ENCODE results near the gene MEIS2. TPM values are rescaled to one million over a fixed set of nuclear protein-coding genes. Genes with fewer than 3 reads are reported as not detected.

Gene MEIS2
- total and polyA plus RNA-seq, 8 donors, result 3.9 to 77.7 (median 25.9) TPM

DNA sequence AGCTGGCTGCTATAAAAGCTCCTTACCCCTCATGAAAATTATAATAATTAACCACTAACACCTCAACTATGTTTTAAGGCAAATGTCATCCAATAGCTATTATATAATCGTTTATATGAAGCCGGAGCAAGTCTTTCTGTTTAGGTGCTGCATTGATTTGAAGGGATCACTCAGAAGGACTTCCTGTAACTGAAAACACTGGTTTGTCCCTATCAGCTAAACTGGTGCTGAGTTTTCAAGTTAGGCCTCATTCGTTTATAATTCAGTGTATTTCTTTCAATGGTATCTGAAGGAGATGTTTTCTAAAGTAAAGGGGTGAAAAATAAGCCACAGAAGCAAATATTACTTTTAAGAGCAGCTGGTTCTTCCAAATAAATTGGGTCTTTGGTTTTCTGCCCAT lies 14.2 kb downstream of the MEIS2 start:
- Histone ChIP-seq H3K36me3 (peaks cover 11 to 37% (median 26%) of the 10 kb centered on the region in 4 donors), H3K27ac (peak overlapping the region in 2 of 5 donors; percentile 15 to 34), H3K27me3 (no peaks in the 10 kb centered on the region), H3K4me3 (no peak overlapping the region), H3K4me1 (peaks cover 0 to 78% (median 15%) of the 10 kb centered on the region in 4 donors), H3K9me3 (no peaks in the 10 kb centered on the region)
- TF ChIP-seq EP300 (IDR thresholded peaks at IDR 0.05) (no peak), POLR2A (IDR thresholded peaks at IDR 0.05) (no peak), POLR2AphosphoS5 (IDR thresholded peaks at IDR 0.05) (no peak)
- TF ChIP-seq, protein P1, sequence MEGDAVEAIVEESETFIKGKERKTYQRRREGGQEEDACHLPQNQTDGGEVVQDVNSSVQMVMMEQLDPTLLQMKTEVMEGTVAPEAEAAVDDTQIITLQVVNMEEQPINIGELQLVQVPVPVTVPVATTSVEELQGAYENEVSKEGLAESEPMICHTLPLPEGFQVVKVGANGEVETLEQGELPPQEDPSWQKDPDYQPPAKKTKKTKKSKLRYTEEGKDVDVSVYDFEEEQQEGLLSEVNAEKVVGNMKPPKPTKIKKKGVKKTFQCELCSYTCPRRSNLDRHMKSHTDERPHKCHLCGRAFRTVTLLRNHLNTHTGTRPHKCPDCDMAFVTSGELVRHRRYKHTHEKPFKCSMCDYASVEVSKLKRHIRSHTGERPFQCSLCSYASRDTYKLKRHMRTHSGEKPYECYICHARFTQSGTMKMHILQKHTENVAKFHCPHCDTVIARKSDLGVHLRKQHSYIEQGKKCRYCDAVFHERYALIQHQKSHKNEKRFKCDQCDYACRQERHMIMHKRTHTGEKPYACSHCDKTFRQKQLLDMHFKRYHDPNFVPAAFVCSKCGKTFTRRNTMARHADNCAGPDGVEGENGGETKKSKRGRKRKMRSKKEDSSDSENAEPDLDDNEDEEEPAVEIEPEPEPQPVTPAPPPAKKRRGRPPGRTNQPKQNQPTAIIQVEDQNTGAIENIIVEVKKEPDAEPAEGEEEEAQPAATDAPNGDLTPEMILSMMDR (IDR thresholded peaks at IDR 0.05), result no peak
- no peak for DNase-seq
- intact Hi-C loops (cut with DNase I; ENCODE audit: low total_unique reads), result no loop called here
- 37 to 54% (median 47%) methylated on average over 3 of the region's 3 CpGs for WGBS, 5 donors

DNA sequence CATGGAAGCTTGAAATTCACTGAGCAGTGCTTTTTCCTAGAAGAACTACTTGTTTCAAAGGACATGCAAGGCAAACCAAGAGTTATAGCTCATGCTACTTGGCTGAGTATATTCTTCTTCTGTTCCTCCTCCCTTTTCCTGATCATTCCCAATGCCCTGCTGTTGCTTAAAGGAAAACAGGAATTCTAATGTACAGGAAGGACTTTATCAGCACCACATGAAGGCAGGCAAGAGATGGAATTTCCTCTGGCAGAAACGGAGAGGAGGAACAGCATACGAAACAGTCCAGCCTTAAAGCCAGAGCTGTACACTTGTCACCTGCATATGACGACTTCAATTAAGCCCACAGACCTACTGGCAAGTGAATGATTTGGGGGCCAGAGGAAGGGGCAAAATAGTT lies 15.7 kb downstream of the MEIS2 start:
- Histone ChIP-seq H3K9me3 (no peaks in the 10 kb centered on the region), H3K27me3 (no peaks in the 10 kb centered on the region), H3K27ac (no peak overlapping the region), H3K4me3 (no peak overlapping the region), H3K4me1 (peaks cover 0 to 81% (median 21%) of the 10 kb centered on the region in 4 donors), H3K36me3 (peaks cover 11 to 38% (median 24%) of the 10 kb centered on the region in 4 donors)
- 59 to 76% (median 72%) methylated on average over 3 of the region's 3 CpGs for WGBS, 5 donors
- intact Hi-C loops (cut with DNase I; ENCODE audit: low total_unique reads), result no loop called here
- no peak for DNase-seq
- TF ChIP-seq POLR2A (IDR thresholded peaks at IDR 0.05) (no peak), POLR2AphosphoS5 (IDR thresholded peaks at IDR 0.05) (no peak)

DNA sequence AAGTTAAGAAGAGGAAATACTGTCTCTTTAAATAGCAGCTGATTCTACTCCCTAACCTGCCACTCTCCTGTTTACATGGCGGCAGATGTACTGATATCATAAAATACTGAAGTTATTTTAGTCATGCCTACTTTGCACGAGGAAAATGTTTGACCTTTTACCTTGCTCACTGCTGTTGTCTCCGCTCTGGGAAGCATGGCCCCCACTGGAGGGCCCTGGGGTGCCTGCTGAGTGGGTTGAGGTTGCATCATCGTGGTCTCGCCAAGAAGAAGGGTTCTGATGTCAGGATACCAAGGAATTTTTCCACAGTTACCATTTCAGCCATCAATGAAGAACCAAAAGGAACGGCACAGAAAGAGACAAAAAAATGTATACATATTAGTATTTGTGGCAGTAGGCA lies 16.7 kb downstream of the MEIS2 start:
- H3K4me3 ChIP-seq, result no peak overlapping the region
- no peaks in the 10 kb centered on the region for H3K9me3 ChIP-seq
- intact Hi-C loops (cut with DNase I; ENCODE audit: low total_unique reads), result no loop called here
- H3K36me3 ChIP-seq, result peaks cover 11 to 38% (median 24%) of the 10 kb centered on the region in 4 donors
- H3K27me3 ChIP-seq, result no peaks in the 10 kb centered on the region
- H3K4me1 ChIP-seq, result peaks cover 0 to 77% (median 22%) of the 10 kb centered on the region in 4 donors
- TF ChIP-seq, protein P1 (IDR thresholded peaks at IDR 0.05), result no peak
- no peak for TF ChIP-seq EP300 (IDR thresholded peaks at IDR 0.05)
- TF ChIP-seq POLR2AphosphoS5 (IDR thresholded peaks at IDR 0.05), result no peak
- TF ChIP-seq POLR2A (IDR thresholded peaks at IDR 0.05), result no peak
- 71 to 74% (median 73%) methylated on average over 6 of the region's 6 CpGs for WGBS, 5 donors
- no peak overlapping the region for H3K27ac ChIP-seq
- DNase-seq, result no peak

DNA sequence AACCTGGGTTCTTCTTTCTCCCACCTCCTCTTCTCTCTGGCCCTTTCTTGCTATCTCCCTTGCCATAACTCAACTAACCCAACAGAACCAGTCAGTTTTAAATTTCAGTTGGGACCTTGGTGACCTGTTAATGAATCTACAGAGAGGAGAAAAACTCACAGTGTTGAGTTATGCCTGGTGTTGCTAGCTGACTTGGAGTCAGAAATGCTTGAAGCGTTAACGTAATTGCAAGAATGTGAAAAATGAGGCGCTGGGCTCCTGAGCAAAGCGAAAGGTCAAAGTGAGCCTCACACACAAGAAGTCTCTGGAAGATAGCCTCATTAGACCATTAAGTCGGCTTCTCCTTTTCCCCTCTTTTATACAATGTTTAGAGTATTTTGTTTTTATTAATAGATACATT lies 18.4 kb downstream of the MEIS2 start:
- peaks cover 11 to 33% (median 24%) of the 10 kb centered on the region in 4 donors for H3K36me3 ChIP-seq
- no peak for TF ChIP-seq POLR2AphosphoS5 (IDR thresholded peaks at IDR 0.05)
- TF ChIP-seq POLR2A (IDR thresholded peaks at IDR 0.05), result no peak
- TF ChIP-seq, protein P1 (IDR thresholded peaks at IDR 0.05), result no peak
- TF ChIP-seq EP300 (IDR thresholded peaks at IDR 0.05), result no peak
- DNase-seq, result peak in 1 of 2 donors; percentile 48
- intact Hi-C loops (cut with DNase I; ENCODE audit: low total_unique reads), result no loop called here
- no peaks in the 10 kb centered on the region for H3K9me3 ChIP-seq
- 72 to 93% (median 77%) methylated on average over 5 of the region's 5 CpGs for WGBS, 5 donors
- peak overlapping the region in 2 of 5 donors; percentile 21 to 34 for H3K27ac ChIP-seq
- H3K4me3 ChIP-seq, result no peak overlapping the region
- H3K4me1 ChIP-seq, result peaks cover 0 to 71% (median 22%) of the 10 kb centered on the region in 4 donors
- H3K27me3 ChIP-seq, result no peaks in the 10 kb centered on the region

DNA sequence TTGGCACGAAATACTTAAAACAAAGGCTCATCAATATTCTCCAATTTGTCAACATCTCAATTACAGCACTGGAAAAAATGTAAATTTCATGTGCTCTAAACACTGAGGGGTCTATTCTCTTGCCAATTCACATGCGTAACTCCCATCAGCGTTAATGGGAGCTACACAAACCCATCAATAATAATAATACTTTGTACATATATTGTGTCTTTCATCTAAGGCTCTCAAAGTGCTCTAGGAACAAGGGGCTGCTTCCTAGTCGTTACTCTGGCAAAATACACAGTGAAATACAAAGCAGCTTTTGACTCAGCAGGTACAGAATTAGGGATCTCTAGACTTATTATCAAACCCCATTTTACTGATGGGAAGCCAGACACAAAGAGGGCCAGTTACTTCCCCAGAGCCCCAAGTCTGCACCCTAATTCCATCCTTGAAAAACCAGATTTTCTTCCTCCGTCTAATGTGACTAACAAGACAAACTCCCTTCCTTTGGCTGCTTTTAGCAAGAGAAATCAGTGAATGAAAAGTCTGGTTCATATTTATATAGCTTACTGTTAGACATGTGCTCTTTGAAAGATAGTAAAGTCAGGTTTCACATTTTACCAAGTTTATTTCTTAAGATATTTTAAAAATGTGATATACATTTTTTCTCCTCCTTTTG lies 20.0 kb downstream of the MEIS2 start:
- no peak for DNase-seq
- TF ChIP-seq, protein P1 (IDR thresholded peaks at IDR 0.05), result no peak
- TF ChIP-seq POLR2A (IDR thresholded peaks at IDR 0.05) (no peak), EP300 (IDR thresholded peaks at IDR 0.05) (no peak), POLR2AphosphoS5 (IDR thresholded peaks at IDR 0.05) (no peak)
- no peaks in the 10 kb centered on the region for H3K9me3 ChIP-seq
- intact Hi-C loops (cut with DNase I; ENCODE audit: low total_unique reads), result no loop called here
- H3K36me3 ChIP-seq, result peaks cover 11 to 29% (median 23%) of the 10 kb centered on the region in 4 donors
- no peak overlapping the region for H3K4me3 ChIP-seq
- no peak overlapping the region for H3K27ac ChIP-seq
- 52 to 64% (median 61%) methylated on average over 5 of the region's 5 CpGs for WGBS, 5 donors
- H3K27me3 ChIP-seq, result no peaks in the 10 kb centered on the region
- peaks cover 0 to 66% (median 19%) of the 10 kb centered on the region in 4 donors for H3K4me1 ChIP-seq

All from stomach (tissue), 9 donors.